ENCODE results near the gene HARS1.
"Not testable (repeated sequence)": the region's sequence is repeated elsewhere in the genome, so short reads cannot be mapped to it uniquely, and the experiment has no call there.

HARS1 gene

GRCh38 chr5:140690941-140691924, at the start of gene HARS1, which contains the start of gene HARS2:
TSS of gene HARS1 (minus strand) at chr5:140691370. CDS start at chr5:140691304, 66 bp downstream.
TSS of gene HARS2 (plus strand) at chr5:140691455. CDS start at chr5:140691649, 194 bp downstream.
- DNase-seq: peak; percentile 79 to 84

DNA sequence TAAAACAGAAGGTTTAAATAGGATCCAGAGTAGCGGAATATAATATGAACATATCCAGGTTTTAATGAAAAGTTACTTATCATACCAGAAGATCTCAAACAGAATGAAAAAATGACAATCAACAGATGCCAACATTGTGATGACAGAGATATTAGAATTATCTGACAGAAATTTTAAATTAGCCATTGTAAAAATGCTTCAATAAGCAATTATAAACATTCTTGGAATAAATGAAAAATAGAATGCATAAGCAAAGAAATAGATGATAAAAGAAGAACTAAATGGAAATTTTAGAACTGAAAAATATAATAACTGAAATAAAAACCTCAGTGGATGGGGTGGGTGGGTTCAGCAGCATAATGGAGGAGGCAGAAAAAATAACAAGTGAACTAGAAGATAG, 46.3 kb upstream of the HARS1 start:
- no peak for DNase-seq

- no peak for DNase-seq
Measured at GRCh38 chr5:140734354-140734753, 43.2 kb upstream of the HARS1 start.

DNA sequence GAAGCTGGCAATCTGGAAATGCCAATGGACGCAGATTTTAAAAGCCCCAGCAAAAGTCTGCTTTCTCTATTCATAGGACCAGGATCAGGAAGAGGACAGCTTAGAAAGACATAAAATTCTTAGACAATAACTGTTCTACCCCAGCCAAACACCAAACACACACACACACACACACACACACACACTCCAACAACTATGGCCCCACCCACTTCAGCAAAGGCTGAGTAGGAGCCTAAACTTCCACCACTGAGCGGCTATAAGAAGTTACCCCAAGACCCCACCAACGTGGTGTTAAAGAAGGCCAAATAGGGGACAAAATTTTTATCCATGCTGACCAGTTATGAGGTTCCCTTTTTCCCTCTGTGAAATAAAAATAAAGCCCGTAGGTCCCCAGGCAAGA, 41.9 kb upstream of the HARS1 start:
- no peak for DNase-seq

GRCh38 chr5:140725799-140726471, 34.8 kb upstream of the HARS1 start:
- peak; percentile 44 to 68 for DNase-seq

DNA sequence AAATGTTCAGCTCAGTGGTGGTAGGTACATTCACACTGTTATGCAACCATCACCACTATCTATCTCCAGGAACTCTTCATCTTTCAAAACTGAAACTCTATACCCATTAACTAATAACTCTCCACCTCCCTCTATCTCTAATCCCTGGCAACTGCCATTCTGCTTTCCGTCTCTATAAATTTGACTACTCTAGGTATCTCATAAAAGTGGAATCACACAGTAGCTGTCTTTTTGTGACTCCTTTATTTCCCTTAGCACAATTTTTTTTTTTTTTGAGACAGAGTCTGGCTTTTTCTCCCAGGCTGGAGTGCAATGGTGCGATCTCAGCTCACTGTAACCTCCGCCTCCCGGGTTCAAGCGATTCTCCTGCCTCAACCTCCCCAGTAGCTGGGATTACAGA, 30.2 kb upstream of the HARS1 start:
- DNase-seq: not testable (repeated sequence)

- not testable (repeated sequence) for DNase-seq
Measured at GRCh38 chr5:140720738-140721137, 29.6 kb upstream of the HARS1 start.

DNA sequence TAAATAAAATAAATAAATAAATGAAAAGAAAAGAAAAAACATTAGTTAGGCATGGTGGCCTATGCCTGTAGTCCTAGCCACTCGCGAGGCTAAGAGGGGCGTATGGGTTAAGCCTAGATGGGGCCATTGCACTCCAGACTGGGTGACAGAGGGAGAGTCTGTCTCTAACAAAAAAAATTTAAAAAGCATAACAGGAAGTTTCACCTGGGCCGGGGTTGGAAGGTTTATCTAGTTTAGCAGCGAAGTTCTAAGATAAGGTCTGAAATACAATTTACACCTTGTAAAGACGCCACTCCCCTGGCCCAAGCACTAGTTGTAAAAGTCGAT, 27.1 kb upstream of the HARS1 start:
- no peak for DNase-seq

- DNase-seq: not testable (repeated sequence)
Measured at GRCh38 chr5:140716238-140716637, 25.1 kb upstream of the HARS1 start.

GRCh38 chr5:140713562-140714094, 22.5 kb upstream of the HARS1 start:
- DNase-seq: no peak

- DNase-seq: no peak
Measured at GRCh38 chr5:140711794-140712193, 20.6 kb upstream of the HARS1 start.

GRCh38 chr5:140710899-140711552, 19.9 kb upstream of the HARS1 start:
- peak; percentile 13 to 22 for DNase-seq

- DNase-seq: not testable (repeated sequence)
Measured at GRCh38 chr5:140708787-140709186, 17.6 kb upstream of the HARS1 start.

GRCh38 chr5:140707812-140708211, 16.6 kb upstream of the HARS1 start:
- no peak for DNase-seq

GRCh38 chr5:140700177-140701144, 9.3 kb upstream of the HARS1 start, which contains the start of gene ZMAT2:
TSS of gene ZMAT2 (plus strand) at chr5:140700447. CDS start at chr5:140700461, 14 bp downstream.
- DNase-seq: peak; percentile 84 to 91

GRCh38 chr5:140696891-140697492, 5.8 kb upstream of the HARS1 start:
- no peak for DNase-seq

GRCh38 chr5:140694276-140694675, 3.1 kb upstream of the HARS1 start:
- DNase-seq: no peak

- no peak for DNase-seq
Measured at GRCh38 chr5:140690376-140690932, 716 bp downstream of the HARS1 start.

DNA sequence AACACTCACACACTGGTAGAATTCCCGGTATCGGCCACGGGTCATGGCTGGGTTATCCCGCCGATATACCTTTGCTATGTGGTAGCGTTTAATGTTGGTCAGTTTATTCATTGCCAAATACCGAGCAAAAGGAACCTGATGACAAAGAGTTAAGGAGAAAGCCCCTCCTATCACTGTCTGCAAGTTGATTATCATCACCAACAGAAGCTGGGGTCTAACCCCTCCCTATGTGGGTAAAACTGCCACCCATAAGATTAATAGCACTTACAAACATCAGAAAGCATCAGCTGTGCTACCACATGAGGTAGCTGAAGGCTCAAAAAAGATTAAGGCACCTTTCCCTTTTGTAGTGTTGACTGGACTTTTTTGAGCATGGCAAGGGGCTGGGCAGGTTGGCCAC, 12.2 kb downstream of the HARS1 start:
- DNase-seq: no peak

DNA sequence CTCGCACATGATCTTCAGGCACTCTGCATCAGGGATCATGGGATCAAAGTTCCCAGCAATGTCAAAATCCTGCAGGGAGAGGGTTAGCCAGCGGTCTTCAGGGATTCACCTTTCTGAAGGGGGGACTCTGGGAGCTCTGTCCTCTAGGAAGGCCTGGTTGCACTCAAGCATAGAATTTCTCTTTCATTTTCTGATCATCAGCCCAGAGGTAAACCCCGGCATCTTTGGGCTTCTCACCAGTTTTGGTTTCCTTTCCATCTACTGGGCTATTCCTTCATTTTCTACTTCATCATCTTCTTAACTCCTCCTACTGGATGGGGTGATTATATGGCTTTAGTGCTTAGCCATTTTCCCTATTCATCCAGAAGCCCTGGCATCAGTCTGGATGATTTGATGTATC, 13.2 kb downstream of the HARS1 start:
- no peak for DNase-seq

DNA sequence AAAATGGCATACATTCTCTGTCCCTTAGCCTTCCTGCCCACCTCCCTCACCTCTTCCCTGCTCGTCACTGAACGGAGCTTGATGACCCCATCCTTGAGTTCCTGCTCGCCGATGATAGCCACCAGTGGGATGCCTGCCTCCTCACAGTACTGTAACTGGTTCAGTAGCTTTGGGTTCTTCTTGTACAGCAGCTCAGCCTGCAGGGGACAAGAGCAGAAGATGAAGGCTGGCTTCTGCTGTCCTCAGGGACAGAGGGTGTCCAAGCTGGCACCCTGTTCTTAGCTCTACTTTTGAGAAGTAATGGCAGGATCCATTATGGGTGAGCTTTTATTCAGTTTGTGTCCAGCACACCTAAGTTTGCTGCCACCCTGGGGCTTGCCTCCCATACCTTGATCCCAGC, 16.5 kb downstream of the HARS1 start:
- DNase-seq: no peak

Data from NCI-H1930 (cell line).